Activated CD8-positive, alpha-beta memory T cell treated with anti-CD3 and anti-CD28 coated beads, Interleukin-2, amount 10 ng/mL, durations not matched to agents 7 days and 5 days (primary cell): ENCODE results near the gene CDKN1C. TPM values are rescaled to one million over a fixed set of nuclear protein-coding genes. Genes with fewer than 3 reads are reported as not detected.
A peak's percentile ranks its signal among the peaks of the same experiment; 100 is the strongest.

ENCODE experiments used
- ATAC-seq: fragments of 150-1000 bp; cut with Tn5 transposase; one replicate; pipeline ENCODE4 v1.10.0; 2021; ENCODE audit warnings: moderate library complexity
- CTCF ChIA-PET: fragments of 350-600 bp; sonication (Branson Sonifier 250); formaldehyde crosslinking; loops from one replicate; lab custom pipeline; 2021; ENCODE audit warnings: antibody characterized with exemption; lab: Charles Lee
- DNase-seq: peaks from one replicate; pipeline ENCODE4 v3.0.0-alpha.2; 2020
- H3K27ac Mint-ChIP-seq: one replicate; pipeline ENCODE4 v1.8.0; 2021; ENCODE audit warnings: mild to moderate bottlenecking, mixed read lengths
- H3K27me3 Mint-ChIP-seq: one replicate; pipeline ENCODE4 v1.8.0; 2021; ENCODE audit warnings: mixed read lengths
- H3K36me3 Mint-ChIP-seq: one replicate; pipeline ENCODE4 v1.8.0; 2021; ENCODE audit warnings: mild to moderate bottlenecking, mixed read lengths
- H3K4me1 Mint-ChIP-seq: one replicate; pipeline ENCODE4 v1.8.0; 2021; ENCODE audit warnings: mixed read lengths
- H3K4me3 Mint-ChIP-seq: one replicate; pipeline ENCODE4 v1.8.0; 2021; ENCODE audit warnings: mild to moderate bottlenecking, moderate library complexity, mixed read lengths
- H3K9me3 Mint-ChIP-seq: one replicate; pipeline ENCODE4 v1.8.0; 2022; ENCODE audit warnings: low read depth, mixed read lengths
- total RNA-seq, 2 experiments: library from RNA; stranded (reverse); gene quantifications; one replicate each; pipeline ENCODE4 v1.2.3, GENCODE V29; 2021

Gene CDKN1C
- total RNA-seq, 2 experiments from 2014 or later: 0.44 to 0.87 TPM

DNA sequence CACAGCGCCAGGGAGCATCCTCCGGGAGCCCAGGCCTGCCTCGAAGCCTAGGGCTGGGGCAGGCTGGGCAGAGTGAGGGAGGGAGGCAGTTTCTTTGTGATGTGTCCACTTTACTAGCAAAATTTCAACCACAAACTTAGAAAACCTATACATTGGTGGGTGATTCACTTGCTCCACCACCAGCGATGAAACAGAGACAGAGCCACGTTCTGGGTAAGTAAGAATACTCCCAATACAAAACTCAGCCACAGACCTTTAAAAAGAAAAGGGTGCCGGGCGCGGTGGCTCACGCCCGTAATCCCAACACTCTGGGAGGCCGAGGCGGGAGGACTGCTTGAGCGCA lies 22.3 kb downstream of the CDKN1C start:
- no peaks in the 10 kb centered on the region for H3K9me3 Mint-ChIP-seq
- DNase-seq (no peak), ATAC-seq (no peak)
- H3K27ac Mint-ChIP-seq: no peak overlapping the region
- CTCF ChIA-PET: no interaction called here
- no peaks in the 10 kb centered on the region for H3K36me3 Mint-ChIP-seq
- no peak overlapping the region for H3K4me3 Mint-ChIP-seq
- no peaks in the 10 kb centered on the region for H3K4me1 Mint-ChIP-seq
- H3K27me3 Mint-ChIP-seq: peaks cover 59% of the 10 kb centered on the region

DNA sequence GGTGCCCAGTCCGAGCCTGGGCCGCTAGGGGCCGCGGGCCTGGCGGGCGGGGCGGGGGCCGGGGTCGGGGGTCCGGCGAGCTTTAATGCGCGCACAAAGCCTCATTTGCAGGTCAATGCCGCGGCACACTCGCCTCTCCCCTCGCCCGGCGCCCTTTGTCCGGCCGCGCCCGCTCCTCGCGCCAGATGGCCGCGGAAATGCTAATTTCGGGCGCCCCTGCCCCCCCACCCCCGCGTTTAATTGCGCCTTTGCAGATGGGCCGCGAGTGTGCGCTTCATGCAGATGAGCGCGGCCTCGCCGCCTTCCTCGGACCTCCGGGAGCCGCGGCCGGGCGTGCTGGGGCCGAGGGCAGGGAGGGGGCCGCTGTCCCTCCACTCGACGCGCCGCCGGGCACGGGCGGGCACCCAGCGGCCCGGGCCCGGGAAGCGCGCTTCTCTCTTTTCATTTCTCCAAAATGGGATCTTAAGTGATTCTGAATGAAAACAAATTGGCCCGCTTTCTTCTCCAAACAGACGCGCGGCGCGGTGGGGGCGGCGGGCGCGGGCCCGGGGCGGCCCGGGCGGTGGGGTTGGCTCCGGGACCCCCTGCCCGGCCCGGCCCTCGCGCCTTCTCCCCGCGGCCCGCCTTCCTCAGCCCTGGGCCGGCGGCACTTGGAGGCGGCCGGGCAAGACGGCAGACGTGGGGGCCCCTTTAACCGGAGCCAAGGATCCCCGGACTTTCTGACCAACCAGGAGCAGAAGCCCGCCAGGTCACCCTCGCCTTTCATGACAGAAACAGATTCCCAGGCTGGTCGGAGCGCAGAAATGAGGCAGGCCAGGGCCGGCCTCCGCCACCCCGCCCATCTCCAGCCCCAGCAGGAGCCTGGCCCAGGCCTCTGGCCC lies 22.9 kb downstream of the CDKN1C start:
- no peaks in the 10 kb centered on the region for H3K36me3 Mint-ChIP-seq
- DNase-seq: no peak
- H3K27me3 Mint-ChIP-seq: peaks cover 53% of the 10 kb centered on the region

DNA sequence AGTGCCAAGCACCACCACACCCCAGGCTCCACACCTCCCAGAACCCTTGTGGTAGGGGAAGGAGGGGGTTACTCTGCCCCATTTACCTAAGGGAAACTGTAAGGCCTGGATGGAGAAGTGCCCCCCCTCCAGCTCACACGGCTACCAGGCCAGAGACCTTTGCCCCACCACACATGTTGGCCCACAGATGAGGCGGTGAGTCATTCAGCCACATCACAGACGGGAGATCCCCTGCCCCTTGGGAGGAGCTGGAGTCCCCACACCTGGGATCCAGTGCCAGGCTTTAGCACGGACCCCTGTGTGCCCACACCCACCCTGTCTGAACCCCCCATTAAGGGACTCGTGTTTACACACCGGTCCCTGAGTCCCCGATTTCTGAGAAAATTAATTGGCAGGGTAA lies 24.9 kb downstream of the CDKN1C start:
- CTCF ChIA-PET: interaction anchor here (1.4 kb wide), 1 partner anchor 9 kb away, joined by 4 read pairs; no protein-coding TSS in a partner anchor
- peak; percentile 33 for ATAC-seq

More for the DNA sequence above, 22.9 kb downstream of the CDKN1C start:
- ATAC-seq: no peak
- Mint-ChIP-seq H3K9me3 (no peaks in the 10 kb centered on the region), H3K4me1 (no peaks in the 10 kb centered on the region), H3K4me3 (no peak overlapping the region), H3K27ac (no peak overlapping the region)
- CTCF ChIA-PET: no interaction called here

DNA sequence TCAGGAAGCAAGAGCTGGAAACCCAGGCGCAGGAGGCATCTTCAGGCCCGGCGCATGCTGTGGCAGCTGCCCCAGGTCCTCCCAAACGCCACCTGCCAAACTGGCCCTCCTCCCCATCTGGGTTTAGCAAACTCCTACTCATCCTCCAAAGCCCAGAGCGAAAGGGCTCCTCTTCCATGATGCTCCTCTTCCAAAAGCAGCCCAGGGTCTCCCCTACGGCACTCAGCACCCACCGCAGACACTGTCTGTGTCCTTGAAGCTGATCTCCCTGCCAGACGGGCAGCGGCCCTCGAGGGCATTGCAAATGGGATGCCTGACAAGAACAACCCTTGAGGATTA lies 25.9 kb downstream of the CDKN1C start:
- no peaks in the 10 kb centered on the region for H3K9me3 Mint-ChIP-seq
- H3K27ac Mint-ChIP-seq: no peak overlapping the region
- peaks cover 36% of the 10 kb centered on the region for H3K27me3 Mint-ChIP-seq
- no peak overlapping the region for H3K4me3 Mint-ChIP-seq
- CTCF ChIA-PET: interaction anchor here (1.5 kb wide), 1 partner anchor 328 kb away, joined by 4 read pairs; no protein-coding TSS in a partner anchor
- no peaks in the 10 kb centered on the region for H3K36me3 Mint-ChIP-seq
- no peaks in the 10 kb centered on the region for H3K4me1 Mint-ChIP-seq
- DNase-seq: no peak
- no peak for ATAC-seq

More for the DNA sequence above, 24.9 kb downstream of the CDKN1C start:
- Mint-ChIP-seq H3K4me3 (no peak overlapping the region), H3K9me3 (no peaks in the 10 kb centered on the region), H3K4me1 (no peaks in the 10 kb centered on the region), H3K27ac (no peak overlapping the region), H3K36me3 (no peaks in the 10 kb centered on the region), H3K27me3 (peaks cover 41% of the 10 kb centered on the region)
- no peak for DNase-seq

DNA sequence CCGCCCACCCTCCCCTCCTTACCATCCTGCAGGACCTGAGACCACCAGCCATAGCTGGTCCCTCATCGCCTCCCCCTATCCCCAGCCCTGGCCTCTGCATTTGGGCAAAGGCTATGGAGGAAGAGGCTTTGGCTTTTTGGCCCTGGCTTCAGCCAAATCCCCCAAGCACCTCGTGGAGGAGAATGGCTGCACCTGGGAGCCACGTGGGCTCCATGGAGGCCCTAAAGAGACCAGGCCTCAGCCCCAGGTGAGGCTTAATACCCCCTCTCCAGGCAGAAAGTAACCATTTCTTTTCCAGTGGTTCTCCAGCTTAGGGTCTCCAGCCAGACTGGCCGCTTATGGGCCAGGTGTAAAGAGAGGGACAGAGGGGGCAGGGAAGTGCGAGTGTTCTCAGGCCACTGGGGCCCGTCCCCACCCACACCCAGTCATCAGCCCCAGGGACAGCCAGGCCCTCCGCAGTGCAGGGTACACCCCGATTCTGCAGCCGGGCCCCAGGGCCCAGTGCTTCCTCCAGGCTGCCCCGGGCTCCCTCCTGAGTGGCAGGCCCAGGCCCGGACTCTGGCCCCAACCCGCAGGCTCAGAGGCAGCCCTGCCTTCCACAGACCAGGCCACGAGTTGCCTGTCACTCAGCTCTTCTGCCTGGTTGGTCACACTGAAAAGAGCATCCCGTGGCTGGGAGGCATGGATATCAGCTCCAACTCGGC lies 26.4 kb downstream of the CDKN1C start:
- peaks cover under 1% of the 10 kb centered on the region for H3K4me1 Mint-ChIP-seq
- H3K27ac Mint-ChIP-seq: no peak overlapping the region
- H3K9me3 Mint-ChIP-seq: no peaks in the 10 kb centered on the region
- H3K4me3 Mint-ChIP-seq: no peak overlapping the region
- no peak for DNase-seq
- H3K36me3 Mint-ChIP-seq: no peaks in the 10 kb centered on the region
- ATAC-seq: no peak
- H3K27me3 Mint-ChIP-seq: peaks cover 31% of the 10 kb centered on the region
- CTCF ChIA-PET: interaction anchor here (1.5 kb wide), 1 partner anchor 328 kb away, joined by 4 read pairs; no protein-coding TSS in a partner anchor

DNA sequence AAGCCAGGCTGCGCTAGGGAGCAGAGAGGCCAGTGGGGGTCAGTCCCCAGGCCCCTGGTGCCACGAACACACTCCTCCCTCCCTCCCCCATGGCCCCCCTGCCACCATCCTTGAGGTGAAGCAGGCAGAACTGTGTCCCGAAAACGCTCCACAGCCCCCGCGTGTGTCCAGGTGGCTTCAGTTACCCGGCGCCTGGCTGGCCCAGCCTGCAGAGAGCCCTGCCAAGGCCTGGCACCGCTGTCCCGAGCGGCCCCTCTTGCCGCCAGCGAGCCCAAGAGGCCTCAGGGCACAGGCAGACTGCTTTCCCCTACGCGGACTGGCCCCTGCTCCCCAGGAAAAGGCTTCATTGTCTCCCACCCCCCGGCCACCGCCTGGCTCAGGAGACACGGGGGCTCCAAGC lies 27.7 kb downstream of the CDKN1C start:
- Mint-ChIP-seq H3K4me1 (peaks cover 4% of the 10 kb centered on the region), H3K9me3 (no peaks in the 10 kb centered on the region), H3K27ac (no peak overlapping the region), H3K36me3 (no peaks in the 10 kb centered on the region), H3K27me3 (peaks cover 19% of the 10 kb centered on the region), H3K4me3 (no peak overlapping the region)
- CTCF ChIA-PET: interaction anchor here (1.0 to 1.5 kb wide), 2 partner anchors 30 to 326 kb away, joined by 4 to 5 read pairs; no protein-coding TSS in a partner anchor
- DNase-seq: no peak
- ATAC-seq: no peak

DNA sequence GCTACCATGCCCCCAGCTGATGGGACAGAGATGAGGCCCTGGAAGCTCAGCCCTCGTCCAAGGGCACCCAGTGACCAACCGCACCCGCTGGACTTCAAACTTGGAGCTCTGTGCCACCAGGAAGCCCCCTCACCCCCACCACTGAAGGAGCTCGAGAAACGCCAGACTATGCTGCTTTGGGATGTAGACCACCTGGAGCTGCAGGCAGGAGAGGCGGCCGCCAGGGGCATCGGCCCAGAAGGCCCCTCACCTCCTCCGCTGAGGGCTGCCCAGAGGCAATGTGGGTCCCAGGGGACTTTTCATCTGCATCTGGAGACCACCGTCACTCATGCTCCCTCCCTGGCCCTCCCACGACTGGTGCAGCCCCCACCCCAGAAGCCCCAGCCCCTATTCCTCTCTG lies 28.3 kb downstream of the CDKN1C start:
- ATAC-seq (no peak), DNase-seq (no peak)
- Mint-ChIP-seq H3K27ac (no peak overlapping the region), H3K4me3 (no peak overlapping the region), H3K9me3 (no peaks in the 10 kb centered on the region), H3K36me3 (no peaks in the 10 kb centered on the region), H3K4me1 (peaks cover 4% of the 10 kb centered on the region), H3K27me3 (peaks cover 18% of the 10 kb centered on the region)
- CTCF ChIA-PET: interaction anchor here (1.0 kb wide), 1 partner anchor 31 kb away, joined by 5 read pairs; no protein-coding TSS in a partner anchor

DNA sequence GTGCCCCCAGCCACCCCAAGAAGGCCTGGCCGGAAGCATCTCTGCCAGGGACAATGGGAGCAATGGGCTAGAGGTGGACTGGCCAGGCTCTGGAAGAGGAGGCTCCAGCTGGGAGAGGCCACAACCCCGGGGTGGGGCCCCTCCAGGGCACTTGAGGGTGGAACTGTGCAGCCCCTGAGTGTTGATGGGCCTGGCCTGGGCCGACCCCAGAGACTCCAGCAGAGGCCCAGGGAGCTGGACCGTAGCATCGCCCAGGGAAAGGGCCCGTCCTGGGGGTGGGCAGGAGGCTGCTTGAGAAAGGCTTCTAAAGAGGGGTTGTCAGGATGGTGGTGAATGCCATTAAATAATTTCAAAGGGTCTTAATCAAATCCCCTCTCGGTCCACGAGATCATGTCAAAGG lies 30.4 kb downstream of the CDKN1C start:
- CTCF ChIA-PET: interaction anchor here (0.9 kb wide), 1 partner anchor 323 kb away, joined by 3 read pairs; no protein-coding TSS in a partner anchor
- DNase-seq (no peak), ATAC-seq (no peak)
- Mint-ChIP-seq H3K4me1 (peaks cover 4% of the 10 kb centered on the region), H3K36me3 (no peaks in the 10 kb centered on the region), H3K27me3 (peaks cover 5% of the 10 kb centered on the region), H3K4me3 (no peak overlapping the region), H3K9me3 (no peaks in the 10 kb centered on the region), H3K27ac (no peak overlapping the region)

DNA sequence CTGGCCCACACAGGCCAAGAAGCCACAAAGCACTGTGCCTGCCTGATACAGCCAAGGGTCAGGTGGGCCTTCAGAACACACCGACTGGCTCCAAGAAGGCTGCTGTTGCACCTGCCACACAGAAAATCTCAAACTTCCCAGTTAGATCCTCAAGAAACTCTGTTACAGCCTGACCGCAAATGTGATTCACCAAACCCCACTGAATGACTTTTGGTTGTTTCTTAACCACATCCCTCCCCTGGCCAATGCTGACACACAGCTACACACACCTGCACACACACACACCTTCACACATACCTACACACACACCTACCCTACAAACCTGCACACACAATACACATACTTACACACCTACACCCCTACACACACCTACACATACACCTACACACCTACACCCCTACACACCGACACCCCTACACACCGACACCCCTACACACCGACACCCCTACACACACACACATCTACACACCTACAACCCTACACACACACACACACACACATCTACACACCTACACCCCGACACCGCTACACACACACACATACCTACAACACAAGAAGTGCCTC lies 31.5 kb downstream of the CDKN1C start:
- CTCF ChIA-PET: no interaction called here
- peaks cover 4% of the 10 kb centered on the region for H3K4me1 Mint-ChIP-seq
- DNase-seq (no peak), ATAC-seq (no peak)
- no peaks in the 10 kb centered on the region for H3K36me3 Mint-ChIP-seq
- no peaks in the 10 kb centered on the region for H3K27me3 Mint-ChIP-seq
- H3K9me3 Mint-ChIP-seq: no peaks in the 10 kb centered on the region
- no peak overlapping the region for H3K27ac Mint-ChIP-seq
- H3K4me3 Mint-ChIP-seq: no peak overlapping the region

DNA sequence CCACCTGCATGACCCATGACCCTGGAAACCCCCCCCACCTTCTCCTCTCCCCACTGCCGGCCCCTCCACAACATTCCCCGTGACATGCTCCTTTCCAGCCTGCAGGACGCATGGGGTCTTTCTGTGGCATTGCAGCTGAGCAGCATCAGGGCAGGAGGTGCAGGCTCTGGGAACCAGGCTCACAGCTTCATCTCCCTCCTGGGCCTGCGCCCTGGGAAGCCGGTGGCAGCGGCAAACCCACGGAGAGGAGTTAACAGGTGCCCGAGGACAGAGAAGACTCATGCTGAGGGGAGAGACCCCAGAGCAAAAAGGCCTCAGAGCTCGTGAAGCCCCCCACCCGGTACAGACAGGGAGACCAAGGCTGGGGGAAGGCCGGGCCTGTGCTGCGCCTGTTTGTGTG lies 32.2 kb downstream of the CDKN1C start:
- Mint-ChIP-seq H3K4me3 (no peak overlapping the region), H3K36me3 (no peaks in the 10 kb centered on the region), H3K27me3 (no peaks in the 10 kb centered on the region), H3K27ac (no peak overlapping the region), H3K9me3 (no peaks in the 10 kb centered on the region), H3K4me1 (peaks cover 4% of the 10 kb centered on the region)
- ATAC-seq: no peak
- DNase-seq: no peak
- CTCF ChIA-PET: no interaction called here

DNA sequence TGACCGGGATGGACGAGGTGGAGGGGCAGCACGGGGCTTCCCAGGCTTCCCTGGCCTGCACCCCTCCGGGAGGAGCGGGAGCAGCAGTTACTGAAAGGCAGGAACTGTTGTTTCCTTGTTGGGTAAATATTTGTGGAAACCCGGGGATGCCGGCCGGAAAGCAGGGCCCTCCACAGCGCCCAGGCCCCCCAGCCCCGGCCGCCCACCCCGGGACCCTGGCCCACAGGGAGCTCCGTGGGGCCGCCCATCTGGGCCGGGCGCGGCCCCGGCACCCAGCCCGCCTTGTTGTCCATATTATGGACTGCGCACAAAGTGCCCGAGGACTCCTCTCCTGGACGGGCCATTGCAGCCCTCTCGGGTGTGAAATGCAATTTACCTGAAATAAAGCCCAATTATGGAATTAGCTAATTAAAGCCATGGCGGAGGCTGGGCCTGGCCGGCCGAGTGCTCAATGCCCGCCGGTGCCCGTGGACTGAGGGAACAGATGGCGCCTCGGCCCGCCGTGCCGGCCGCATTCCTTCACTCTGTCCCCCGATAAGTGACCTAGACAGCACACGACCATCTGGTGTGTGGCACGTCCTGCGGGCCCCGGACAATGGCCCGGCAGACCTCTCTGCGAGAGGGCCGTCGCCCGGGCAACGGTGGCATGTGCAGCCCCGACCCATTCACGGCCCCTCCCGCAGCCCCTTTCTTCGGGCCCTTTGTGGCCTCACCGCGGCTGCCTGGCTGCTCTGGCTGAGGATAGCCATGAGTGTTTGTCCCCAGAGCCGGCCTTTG lies 35.4 kb downstream of the CDKN1C start:
- Mint-ChIP-seq H3K36me3 (no peaks in the 10 kb centered on the region), H3K27ac (no peak overlapping the region), H3K4me1 (peaks cover 4% of the 10 kb centered on the region), H3K9me3 (no peaks in the 10 kb centered on the region), H3K27me3 (no peaks in the 10 kb centered on the region), H3K4me3 (no peak overlapping the region)
- CTCF ChIA-PET: no interaction called here
- DNase-seq (no peak), ATAC-seq (no peak)

DNA sequence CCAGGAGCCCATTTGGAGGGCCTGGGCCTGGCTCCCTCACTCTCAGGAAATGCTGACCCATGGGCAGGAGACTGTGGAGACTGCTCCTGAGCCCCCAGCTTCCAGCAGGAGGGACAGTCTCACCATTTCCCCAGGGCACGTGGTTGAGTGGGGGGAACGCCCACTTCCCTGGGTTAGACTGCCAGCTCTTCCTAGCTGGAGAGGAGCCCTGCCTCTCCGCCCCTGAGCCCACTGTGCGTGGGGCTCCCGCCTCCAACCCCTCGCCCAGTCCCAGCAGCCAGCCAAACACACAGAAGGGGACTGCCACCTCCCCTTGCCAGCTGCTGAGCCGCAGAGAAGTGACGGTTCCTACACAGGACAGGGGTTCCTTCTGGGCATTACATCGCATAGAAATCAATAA lies 37.1 kb downstream of the CDKN1C start:
- Mint-ChIP-seq H3K4me1 (no peaks in the 10 kb centered on the region), H3K36me3 (no peaks in the 10 kb centered on the region), H3K27me3 (no peaks in the 10 kb centered on the region), H3K9me3 (no peaks in the 10 kb centered on the region), H3K4me3 (no peak overlapping the region), H3K27ac (no peak overlapping the region)
- DNase-seq (no peak), ATAC-seq (no peak)
- CTCF ChIA-PET: no interaction called here

DNA sequence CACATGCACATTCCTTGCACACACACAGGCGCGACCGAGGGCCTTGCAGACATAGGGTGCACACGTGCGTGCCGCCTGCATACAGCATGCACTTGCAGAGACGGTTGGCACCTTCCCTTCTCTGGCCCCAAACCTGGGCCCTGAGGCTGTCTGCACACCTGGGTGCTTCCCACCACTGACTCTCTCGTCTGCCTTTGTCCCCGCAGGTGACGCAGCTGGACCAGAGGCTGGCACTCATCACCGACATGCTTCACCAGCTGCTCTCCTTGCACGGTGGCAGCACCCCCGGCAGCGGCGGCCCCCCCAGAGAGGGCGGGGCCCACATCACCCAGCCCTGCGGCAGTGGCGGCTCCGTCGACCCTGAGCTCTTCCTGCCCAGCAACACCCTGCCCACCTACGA lies 38.0 kb downstream of the CDKN1C start:
- Mint-ChIP-seq H3K27me3 (no peaks in the 10 kb centered on the region), H3K4me1 (no peaks in the 10 kb centered on the region), H3K36me3 (no peaks in the 10 kb centered on the region), H3K4me3 (no peak overlapping the region), H3K9me3 (no peaks in the 10 kb centered on the region), H3K27ac (no peak overlapping the region)
- CTCF ChIA-PET: no interaction called here
- ATAC-seq: no peak
- no peak for DNase-seq
